ENCODE results near the gene SMC1B. TPM values are rescaled to one million over a fixed set of nuclear protein-coding genes. Genes with fewer than 3 reads are reported as not detected.

The SMC1B gene
- total RNA-seq, 3 donors from 2014 or later (not counting 1 experiment from before 2014, with no cell fraction given), result 0.07 to 0.09 TPM; not detected in 1

DNA sequence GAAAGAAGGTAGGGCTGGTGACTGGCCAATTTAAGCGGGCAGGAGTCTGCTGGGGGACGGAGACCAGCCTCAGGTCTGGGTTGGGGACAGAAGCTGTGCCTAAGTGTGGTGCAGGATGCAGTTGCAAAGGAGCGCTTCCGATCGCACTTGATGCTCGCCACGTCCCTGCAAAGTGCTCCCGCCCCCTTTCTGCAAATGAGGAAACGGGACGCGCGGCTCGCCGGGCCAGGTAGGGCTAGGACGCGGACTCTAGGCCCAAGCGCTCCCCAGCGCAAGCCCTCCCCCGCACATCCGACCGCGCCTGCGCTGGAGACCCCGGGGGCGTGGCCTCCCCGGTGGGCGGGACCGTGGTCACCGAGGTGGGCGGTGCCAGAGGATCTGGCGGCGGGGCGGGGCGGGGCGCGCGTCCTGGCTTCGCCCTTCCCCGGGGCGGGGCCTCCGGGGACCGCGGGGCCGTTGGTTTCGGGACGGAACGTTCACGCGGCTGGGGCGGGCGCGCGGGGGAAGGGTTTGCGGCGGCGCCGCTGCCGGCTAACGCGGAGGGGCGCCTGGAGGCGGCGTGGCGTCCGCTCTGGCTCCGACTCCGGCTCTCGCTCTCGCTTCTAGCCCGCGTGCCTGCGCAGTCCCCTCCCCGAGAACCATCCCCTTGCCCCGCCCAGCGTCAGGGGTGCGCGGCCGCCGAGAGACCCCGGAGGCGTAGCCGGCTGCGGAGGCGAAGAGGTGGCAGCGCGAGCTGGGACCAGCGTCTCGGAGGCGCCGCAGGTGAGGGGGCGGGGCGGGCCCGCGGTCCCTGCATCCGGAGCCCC is 103.8 kb downstream of the SMC1B start, which contains the start of gene FAM118A:
Gene FAM118A, plus strand, starts transcription at position 513 of the 806 bp plus-strand sequence. CDS start 12,446 bp downstream, outside the sequence.
- Histone ChIP-seq H3K4me3 (ENCODE audit: low read length) (peak within 1 kb of the TSS; percentile 64), H3K4me1 (ENCODE audit: control insufficient read depth, insufficient read depth, low read length) (peaks cover 28% of the 10 kb centered on the region), H3K9me3 (ENCODE audit: control insufficient read depth, insufficient read depth, low read length) (no peaks in the 10 kb centered on the region), H3K27me3 (ENCODE audit: control insufficient read depth, insufficient read depth, low read length) (no peaks in the 10 kb centered on the region), H3K36me3 (ENCODE audit: control insufficient read depth, insufficient read depth, low read length) (no peaks in the 10 kb centered on the region), H3K27ac (ENCODE audit: low read length) (peak within 1 kb of the TSS; percentile 73)
- Mint-ChIP-seq H3K27ac (peak within 1 kb of the TSS; percentile 82 to 89), H3K4me1 (peaks cover 23 to 28% of the 10 kb centered on the region in 2 donors), H3K4me3 (peak within 1 kb of the TSS; percentile 86), H3K27me3 (ENCODE audit: low read depth in 2 of 2) (no peaks in the 10 kb centered on the region), H3K36me3 (no peaks in the 10 kb centered on the region), H3K9me3 (no peaks in the 10 kb centered on the region)
- TF ChIP-seq, protein P1, sequence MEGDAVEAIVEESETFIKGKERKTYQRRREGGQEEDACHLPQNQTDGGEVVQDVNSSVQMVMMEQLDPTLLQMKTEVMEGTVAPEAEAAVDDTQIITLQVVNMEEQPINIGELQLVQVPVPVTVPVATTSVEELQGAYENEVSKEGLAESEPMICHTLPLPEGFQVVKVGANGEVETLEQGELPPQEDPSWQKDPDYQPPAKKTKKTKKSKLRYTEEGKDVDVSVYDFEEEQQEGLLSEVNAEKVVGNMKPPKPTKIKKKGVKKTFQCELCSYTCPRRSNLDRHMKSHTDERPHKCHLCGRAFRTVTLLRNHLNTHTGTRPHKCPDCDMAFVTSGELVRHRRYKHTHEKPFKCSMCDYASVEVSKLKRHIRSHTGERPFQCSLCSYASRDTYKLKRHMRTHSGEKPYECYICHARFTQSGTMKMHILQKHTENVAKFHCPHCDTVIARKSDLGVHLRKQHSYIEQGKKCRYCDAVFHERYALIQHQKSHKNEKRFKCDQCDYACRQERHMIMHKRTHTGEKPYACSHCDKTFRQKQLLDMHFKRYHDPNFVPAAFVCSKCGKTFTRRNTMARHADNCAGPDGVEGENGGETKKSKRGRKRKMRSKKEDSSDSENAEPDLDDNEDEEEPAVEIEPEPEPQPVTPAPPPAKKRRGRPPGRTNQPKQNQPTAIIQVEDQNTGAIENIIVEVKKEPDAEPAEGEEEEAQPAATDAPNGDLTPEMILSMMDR (IDR thresholded peaks at IDR 0.05), result no peak
- ATAC-seq (peak; percentile 89 to 96 (median 92)), DNase-seq (peak; percentile 96 to 100)
- under 1% methylated on average over 95 of the region's 95 CpGs for WGBS (ENCODE audit: insufficient coverage)
- intact Hi-C loops (cut with micrococcal nuclease), result loop anchor here (1.0 to 10.0 kb wide), 3 partner anchors 9 to 975 kb away; no protein-coding TSS in a partner anchor

DNA sequence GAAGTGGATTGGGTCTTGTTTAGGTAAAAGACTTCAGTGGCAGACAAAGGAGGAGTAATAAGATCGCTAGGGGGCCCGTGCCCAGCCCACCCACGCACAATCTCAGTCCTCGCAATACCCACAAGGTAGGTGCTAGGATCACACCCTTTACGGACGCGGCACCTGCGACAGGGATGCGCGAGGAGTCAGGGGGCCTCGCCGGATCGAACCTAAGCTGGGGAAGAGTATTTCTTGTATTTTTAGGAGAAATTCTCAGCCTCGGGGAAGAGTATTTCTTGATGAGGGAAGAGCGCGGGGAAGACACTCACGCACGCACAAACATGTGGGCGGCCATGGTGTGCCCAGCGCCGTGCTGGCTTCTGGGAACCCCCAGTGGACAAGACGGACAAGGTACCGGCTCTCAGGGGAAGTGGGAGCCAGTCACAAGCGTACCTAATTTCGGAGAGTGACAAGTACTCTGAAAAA is 104.4 kb downstream of the SMC1B start:
- no peaks in the 10 kb centered on the region for H3K27me3 ChIP-seq (ENCODE audit: control insufficient read depth, insufficient read depth, low read length)
- H3K4me1 ChIP-seq (ENCODE audit: control insufficient read depth, insufficient read depth, low read length), result peaks cover 28% of the 10 kb centered on the region
- Mint-ChIP-seq H3K36me3 (no peaks in the 10 kb centered on the region), H3K9me3 (no peaks in the 10 kb centered on the region), H3K27me3 (ENCODE audit: low read depth in 2 of 2) (no peaks in the 10 kb centered on the region), H3K27ac (peak overlapping the region; percentile 82 to 89), H3K4me3 (peak overlapping the region; percentile 86), H3K4me1 (peaks cover 23 to 28% of the 10 kb centered on the region in 2 donors)
- DNase-seq (peak in 1 of 2 donors; percentile 55), ATAC-seq (no peak)
- TF ChIP-seq, protein P1 (IDR thresholded peaks at IDR 0.05), result no peak
- no peaks in the 10 kb centered on the region for H3K36me3 ChIP-seq (ENCODE audit: control insufficient read depth, insufficient read depth, low read length)
- H3K27ac ChIP-seq (ENCODE audit: low read length), result peak overlapping the region; percentile 73
- 56% methylated on average over 25 of the region's 25 CpGs for WGBS (ENCODE audit: insufficient coverage)
- H3K4me3 ChIP-seq (ENCODE audit: low read length), result peak overlapping the region; percentile 53
- intact Hi-C loops (cut with micrococcal nuclease), result loop anchor here (1.0 to 2.0 kb wide), 2 partner anchors 9 to 40 kb away; no protein-coding TSS in a partner anchor
- H3K9me3 ChIP-seq (ENCODE audit: control insufficient read depth, insufficient read depth, low read length), result no peaks in the 10 kb centered on the region

DNA sequence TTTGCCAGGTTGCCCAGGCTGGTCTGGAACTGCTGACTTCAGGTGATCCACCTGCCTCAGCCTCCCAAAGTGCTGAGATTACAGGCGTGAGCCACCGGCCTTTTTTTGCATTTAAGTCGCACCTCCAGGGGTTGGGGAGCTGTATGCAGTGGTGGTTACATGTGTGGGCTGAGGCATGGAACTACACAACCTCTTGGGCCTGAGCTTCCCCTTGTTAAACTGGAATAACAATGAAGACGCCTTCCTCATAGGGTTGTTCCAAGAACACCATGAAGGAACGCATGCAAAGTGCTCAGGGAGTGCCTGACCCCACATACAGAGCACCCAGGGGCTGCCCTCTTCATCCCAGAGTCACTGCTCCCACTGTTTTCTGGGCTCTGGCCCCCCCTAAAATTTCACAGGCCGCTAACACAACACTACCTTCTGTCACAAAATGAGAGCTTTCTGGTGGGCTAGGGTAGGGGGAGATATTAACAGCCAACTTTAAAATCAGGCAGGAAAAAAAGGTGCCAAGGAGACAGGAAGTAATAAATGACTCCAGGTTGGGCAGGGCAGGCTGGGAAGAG is 104.9 kb downstream of the SMC1B start:
- Mint-ChIP-seq H3K4me1 (peaks cover 23 to 28% of the 10 kb centered on the region in 2 donors), H3K36me3 (no peaks in the 10 kb centered on the region), H3K4me3 (peak overlapping the region; percentile 86), H3K27me3 (ENCODE audit: low read depth in 2 of 2) (no peaks in the 10 kb centered on the region), H3K9me3 (no peaks in the 10 kb centered on the region), H3K27ac (peak overlapping the region; percentile 82 to 89)
- TF ChIP-seq, protein P1 (IDR thresholded peaks at IDR 0.05), result no peak
- ATAC-seq (no peak), DNase-seq (no peak)
- H3K27ac ChIP-seq (ENCODE audit: low read length), result no peak overlapping the region
- no peaks in the 10 kb centered on the region for H3K27me3 ChIP-seq (ENCODE audit: control insufficient read depth, insufficient read depth, low read length)
- intact Hi-C loops (cut with micrococcal nuclease), result loop anchor here (2.0 kb wide), 1 partner anchor 40 kb away; no protein-coding TSS in a partner anchor
- H3K9me3 ChIP-seq (ENCODE audit: control insufficient read depth, insufficient read depth, low read length), result no peaks in the 10 kb centered on the region
- 93% methylated on average over 5 of the region's 6 CpGs for WGBS (ENCODE audit: insufficient coverage)
- H3K4me1 ChIP-seq (ENCODE audit: control insufficient read depth, insufficient read depth, low read length), result peaks cover 28% of the 10 kb centered on the region
- H3K36me3 ChIP-seq (ENCODE audit: control insufficient read depth, insufficient read depth, low read length), result no peaks in the 10 kb centered on the region
- H3K4me3 ChIP-seq (ENCODE audit: low read length), result no peak overlapping the region
